IPS-11a (cell line): ENCODE measurements around the gene CDK11B.
A peak's percentile ranks its signal among the peaks of the same experiment; 100 is the strongest.
"Not testable (repeated sequence)": the region's sequence is repeated elsewhere in the genome, so short reads cannot be mapped to it uniquely, and the experiment has no call there.

Source experiments
- H3K4me3 ChIP-seq: one replicate; pipeline ENCODE4 v1.5.1; 2013; ENCODE audit warnings: low read depth, low read length, control low read depth

CDK11B gene

GRCh38 chr1:1662830-1663560 lies 4.2 kb upstream of the CDK11B start:
- H3K4me3 ChIP-seq: not testable (repeated sequence)

- not testable (repeated sequence) for H3K4me3 ChIP-seq
Observed at GRCh38 chr1:1662392-1662791, 3.6 kb upstream of the CDK11B start.

GRCh38 chr1:1648265-1648664 lies 10.5 kb downstream of the CDK11B start:
- H3K4me3 ChIP-seq: not testable (repeated sequence)

GRCh38 chr1:1647567-1648241 lies 11.1 kb downstream of the CDK11B start:
- not testable (repeated sequence) for H3K4me3 ChIP-seq

- not testable (repeated sequence) for H3K4me3 ChIP-seq
Observed at GRCh38 chr1:1646326-1646725, 12.5 kb downstream of the CDK11B start.

- not testable (repeated sequence) for H3K4me3 ChIP-seq
Observed at GRCh38 chr1:1640711-1641461, 17.9 kb downstream of the CDK11B start.

GRCh38 chr1:1640081-1640480 lies 18.7 kb downstream of the CDK11B start:
- not testable (repeated sequence) for H3K4me3 ChIP-seq

GRCh38 chr1:1639368-1639767 lies 19.4 kb downstream of the CDK11B start:
- H3K4me3 ChIP-seq: not testable (repeated sequence)

GRCh38 chr1:1638528-1638927 lies 20.3 kb downstream of the CDK11B start:
- H3K4me3 ChIP-seq: not testable (repeated sequence)

GRCh38 chr1:1637479-1637875 lies 21.3 kb downstream of the CDK11B start:
- not testable (repeated sequence) for H3K4me3 ChIP-seq

GRCh38 chr1:1636621-1637478 lies 22.0 kb downstream of the CDK11B start:
- not testable (repeated sequence) for H3K4me3 ChIP-seq

GRCh38 chr1:1634613-1635012 lies 24.2 kb downstream of the CDK11B start:
- H3K4me3 ChIP-seq: not testable (repeated sequence)

- not testable (repeated sequence) for H3K4me3 ChIP-seq
Observed at GRCh38 chr1:1633409-1633808, 25.4 kb downstream of the CDK11B start.

GRCh38 chr1:1631782-1632420 lies 26.9 kb downstream of the CDK11B start, which contains the start of gene MMP23B:
MMP23B (plus strand) TSS chr1:1632173; CDS start chr1:1632219, 46 bp downstream.
- H3K4me3 ChIP-seq: peak within 1 kb of the TSS; percentile 8

- no peak overlapping the region for H3K4me3 ChIP-seq
Observed at GRCh38 chr1:1630965-1631781, 27.6 kb downstream of the CDK11B start.

- no peak overlapping the region for H3K4me3 ChIP-seq
Observed at GRCh38 chr1:1630191-1630964, 28.4 kb downstream of the CDK11B start.

GRCh38 chr1:1629430-1630190 lies 29.2 kb downstream of the CDK11B start:
- no peak overlapping the region for H3K4me3 ChIP-seq
